Measurements from ENCODE around the gene DAB2.

Gene DAB2

GRCh38 chr5:39462211-39462610 lies 37.4 kb upstream of the DAB2 start:
- ChIA-PET CTCF (no interaction called here), POLR2A (no interaction called here)
- TF ChIP-seq HDGF (IDR thresholded peaks at IDR 0.05; ENCODE audit: borderline replicate concordance) (no peak), ARNT (IDR thresholded peaks at IDR 0.05) (no peak), NFRKB (IDR thresholded peaks at IDR 0.05) (no peak), FOXK2 (IDR thresholded peaks at IDR 0.05) (no peak), SP1 (IDR thresholded peaks at IDR 0.05) (no peak), CTBP1 (IDR thresholded peaks at IDR 0.05; ENCODE audit: borderline replicate concordance) (no peak)
- TF ChIP-seq, protein P1, sequence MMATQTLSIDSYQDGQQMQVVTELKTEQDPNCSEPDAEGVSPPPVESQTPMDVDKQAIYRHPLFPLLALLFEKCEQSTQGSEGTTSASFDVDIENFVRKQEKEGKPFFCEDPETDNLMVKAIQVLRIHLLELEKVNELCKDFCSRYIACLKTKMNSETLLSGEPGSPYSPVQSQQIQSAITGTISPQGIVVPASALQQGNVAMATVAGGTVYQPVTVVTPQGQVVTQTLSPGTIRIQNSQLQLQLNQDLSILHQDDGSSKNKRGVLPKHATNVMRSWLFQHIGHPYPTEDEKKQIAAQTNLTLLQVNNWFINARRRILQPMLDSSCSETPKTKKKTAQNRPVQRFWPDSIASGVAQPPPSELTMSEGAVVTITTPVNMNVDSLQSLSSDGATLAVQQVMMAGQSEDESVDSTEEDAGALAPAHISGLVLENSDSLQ (IDR thresholded peaks at IDR 0.05): no peak
- DNase-seq (ENCODE audit: extremely low spot score): no peak

DNA sequence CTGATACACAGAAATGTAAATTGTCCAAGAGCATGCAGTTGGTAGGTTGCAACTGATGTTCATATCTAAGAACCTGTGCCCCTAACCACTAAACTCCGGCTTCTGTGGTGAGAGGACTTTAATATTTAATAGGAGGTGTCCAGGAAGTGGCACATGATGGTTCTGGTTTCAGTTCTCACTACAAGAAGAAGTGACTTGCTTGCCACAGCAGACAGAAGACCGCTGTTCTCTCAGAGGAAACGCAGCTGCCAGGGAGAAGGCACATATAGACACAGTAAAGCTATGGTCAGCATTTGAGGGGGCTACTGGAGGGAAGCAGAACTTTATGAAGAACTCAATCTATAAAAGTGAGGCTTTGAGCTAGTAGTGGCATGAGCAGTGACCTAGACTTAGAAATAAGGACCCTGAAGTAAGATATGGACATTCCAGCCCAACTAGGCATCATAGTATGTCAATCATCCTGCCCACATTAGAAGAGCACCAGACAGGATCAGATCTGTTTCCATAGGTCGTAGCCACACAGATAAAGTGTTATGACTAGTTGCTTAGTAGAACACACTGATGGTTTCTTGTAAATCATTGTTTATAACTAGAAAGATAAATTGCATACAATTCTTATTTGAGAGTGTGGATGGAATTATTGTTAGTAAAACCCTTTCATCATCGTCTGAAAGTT lies 36.4 kb upstream of the DAB2 start:
- ChIA-PET CTCF (no interaction called here), POLR2A (no interaction called here)
- TF ChIP-seq L3MBTL2 (conservative IDR thresholded peaks at IDR 0.05) (no peak), FOXK2 (IDR thresholded peaks at IDR 0.05) (no peak), FOXM1 (IDR thresholded peaks at IDR 0.05; ENCODE audit: borderline replicate concordance) (no peak), ELF4 (IDR thresholded peaks at IDR 0.05) (no peak), TARDBP (IDR thresholded peaks at IDR 0.05) (no peak), BHLHE40 (IDR thresholded peaks at IDR 0.05; ENCODE audit: borderline replicate concordance) (no peak), FOXA1 (IDR thresholded peaks at IDR 0.05) (no peak), SP1 (IDR thresholded peaks at IDR 0.05) (no peak), ZNF384 (IDR thresholded peaks at IDR 0.05) (no peak)
- no peak for DNase-seq (ENCODE audit: extremely low spot score)

GRCh38 chr5:39459907-39460306 lies 35.1 kb upstream of the DAB2 start:
- no peak for DNase-seq (ENCODE audit: extremely low spot score)
- POLR2A ChIA-PET: interaction anchor here (0.9 kb wide), 1 partner anchor 35 kb away, joined by 3 read pairs; the partner anchor contains the start of gene DAB2
- CTCF ChIA-PET: interaction anchor here (0.5 kb wide), 2 partner anchors 82 to 554 kb away, joined by 3 read pairs; no protein-coding TSS in a partner anchor
- TF ChIP-seq LEF1 (IDR thresholded peaks at IDR 0.05; ENCODE audit: borderline replicate concordance) (no peak), FOXK2 (IDR thresholded peaks at IDR 0.05) (no peak), ELF4 (IDR thresholded peaks at IDR 0.05) (no peak), FOXA1 (IDR thresholded peaks at IDR 0.05) (no peak)
- TF ChIP-seq, protein P1 (IDR thresholded peaks at IDR 0.05): no peak

DNA sequence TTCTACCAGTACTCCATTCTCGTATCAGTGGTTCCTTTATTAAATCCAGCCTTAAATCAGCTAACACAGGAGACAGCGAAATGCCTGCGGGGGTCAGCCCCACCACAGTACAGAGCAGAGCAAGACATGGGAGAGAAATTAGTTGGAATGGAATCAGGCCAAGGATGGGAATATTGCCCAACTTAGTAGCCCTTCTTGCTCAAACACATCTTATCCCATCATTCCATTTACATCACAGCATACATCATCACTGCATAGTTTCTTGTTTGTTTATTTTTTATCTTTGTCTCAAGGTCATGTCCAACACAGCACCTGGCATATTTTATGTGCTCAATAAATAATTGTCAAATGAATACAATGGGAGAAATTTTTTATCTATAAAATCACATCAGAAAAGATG lies 34.3 kb upstream of the DAB2 start:
- no peak for TF ChIP-seq LEF1 (IDR thresholded peaks at IDR 0.05; ENCODE audit: borderline replicate concordance)
- TF ChIP-seq ARNT (IDR thresholded peaks at IDR 0.05): no peak
- TF ChIP-seq FOXA1 (IDR thresholded peaks at IDR 0.05): no peak
- POLR2A ChIA-PET: no interaction called here
- no peak for DNase-seq (ENCODE audit: extremely low spot score)
- CTCF ChIA-PET: no interaction called here

- CTCF ChIA-PET: interaction anchor here (2.3 kb wide), 1 partner anchor 31 kb away, joined by 9 read pairs; the partner anchor contains the start of gene DAB2
- no peak for DNase-seq (ENCODE audit: extremely low spot score)
- POLR2A ChIA-PET: no interaction called here
- TF ChIP-seq FOXK2 (IDR thresholded peaks at IDR 0.05) (no peak), LEF1 (IDR thresholded peaks at IDR 0.05; ENCODE audit: borderline replicate concordance) (no peak), SUZ12 (IDR thresholded peaks at IDR 0.05) (no peak), BHLHE40 (IDR thresholded peaks at IDR 0.05; ENCODE audit: borderline replicate concordance) (no peak), SP1 (IDR thresholded peaks at IDR 0.05) (no peak), ARNT (IDR thresholded peaks at IDR 0.05) (no peak), CTBP1 (IDR thresholded peaks at IDR 0.05; ENCODE audit: borderline replicate concordance) (no peak), NFRKB (IDR thresholded peaks at IDR 0.05) (no peak), HDGF (IDR thresholded peaks at IDR 0.05; ENCODE audit: borderline replicate concordance) (no peak), FOXM1 (IDR thresholded peaks at IDR 0.05; ENCODE audit: borderline replicate concordance) (no peak), ZNF384 (IDR thresholded peaks at IDR 0.05) (no peak), ELF4 (IDR thresholded peaks at IDR 0.05) (no peak), L3MBTL2 (conservative IDR thresholded peaks at IDR 0.05) (no peak), FOXA1 (IDR thresholded peaks at IDR 0.05) (no peak), TARDBP (IDR thresholded peaks at IDR 0.05) (no peak)
- TF ChIP-seq, protein P1 (IDR thresholded peaks at IDR 0.05): no peak
Measured at GRCh38 chr5:39455645-39456044, 30.9 kb upstream of the DAB2 start.

- TF ChIP-seq CTBP1 (IDR thresholded peaks at IDR 0.05; ENCODE audit: borderline replicate concordance) (no peak), L3MBTL2 (conservative IDR thresholded peaks at IDR 0.05) (no peak), FOXK2 (IDR thresholded peaks at IDR 0.05) (no peak), ELF4 (IDR thresholded peaks at IDR 0.05) (no peak), ZNF384 (IDR thresholded peaks at IDR 0.05) (no peak), FOXM1 (IDR thresholded peaks at IDR 0.05; ENCODE audit: borderline replicate concordance) (no peak), TARDBP (IDR thresholded peaks at IDR 0.05) (no peak), FOXA1 (IDR thresholded peaks at IDR 0.05) (no peak), SUZ12 (IDR thresholded peaks at IDR 0.05) (no peak)
- TF ChIP-seq, protein P1 (IDR thresholded peaks at IDR 0.05): no peak
- ChIA-PET POLR2A (no interaction called here), CTCF (no interaction called here)
- DNase-seq (ENCODE audit: extremely low spot score): no peak
Measured at GRCh38 chr5:39453606-39454005, 28.8 kb upstream of the DAB2 start.

Measured in HEK293T (cell line).